Stimulated activated CD8-positive, alpha-beta memory T cell treated with anti-CD3 and anti-CD28 coated beads, Interleukin-7, amount 100 ng/mL, for 1 hour (primary cell): ENCODE data around the gene CCDC57.

ENCODE experiments used
- DNase-seq, 2 donors: peaks; one replicate each; pipeline ENCODE4 v3.0.0-alpha.2; 2020; ENCODE audit warnings: low read depth in 2 of 2

The CCDC57 gene

DNA sequence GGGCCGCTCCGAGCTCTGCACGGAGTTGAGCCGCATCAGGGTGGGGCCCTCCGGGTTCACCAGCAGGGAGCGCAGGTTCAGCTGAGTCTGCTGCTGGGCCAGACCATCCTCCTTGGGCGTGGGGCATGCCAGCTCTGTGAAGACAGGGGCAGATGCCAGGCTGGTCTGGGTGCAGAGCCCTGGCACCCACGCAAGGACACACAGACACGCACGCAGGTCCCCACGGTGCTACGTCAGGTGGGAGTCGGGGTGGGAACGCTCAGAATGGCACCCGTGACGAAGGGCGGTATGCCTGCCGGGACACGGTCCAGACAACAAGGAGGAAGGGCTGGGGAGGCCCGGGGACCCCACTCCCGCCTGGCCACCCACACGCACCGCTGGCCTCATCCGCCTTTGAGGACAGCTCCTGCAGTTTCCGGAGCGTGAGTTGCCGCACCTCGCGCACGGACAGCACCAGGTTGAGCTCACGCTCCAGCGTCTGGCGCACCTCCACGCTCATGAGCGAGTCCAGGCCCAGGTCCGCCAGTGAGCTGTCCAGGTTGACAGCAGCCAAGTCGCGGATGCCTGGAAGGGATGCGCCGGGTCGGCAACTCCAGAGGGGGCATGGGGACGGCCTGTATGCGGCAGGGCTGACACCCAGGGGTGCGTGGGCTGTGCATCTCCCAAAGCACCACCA, 131.7 kb downstream of the CCDC57 start:
- no peak for DNase-seq

DNA sequence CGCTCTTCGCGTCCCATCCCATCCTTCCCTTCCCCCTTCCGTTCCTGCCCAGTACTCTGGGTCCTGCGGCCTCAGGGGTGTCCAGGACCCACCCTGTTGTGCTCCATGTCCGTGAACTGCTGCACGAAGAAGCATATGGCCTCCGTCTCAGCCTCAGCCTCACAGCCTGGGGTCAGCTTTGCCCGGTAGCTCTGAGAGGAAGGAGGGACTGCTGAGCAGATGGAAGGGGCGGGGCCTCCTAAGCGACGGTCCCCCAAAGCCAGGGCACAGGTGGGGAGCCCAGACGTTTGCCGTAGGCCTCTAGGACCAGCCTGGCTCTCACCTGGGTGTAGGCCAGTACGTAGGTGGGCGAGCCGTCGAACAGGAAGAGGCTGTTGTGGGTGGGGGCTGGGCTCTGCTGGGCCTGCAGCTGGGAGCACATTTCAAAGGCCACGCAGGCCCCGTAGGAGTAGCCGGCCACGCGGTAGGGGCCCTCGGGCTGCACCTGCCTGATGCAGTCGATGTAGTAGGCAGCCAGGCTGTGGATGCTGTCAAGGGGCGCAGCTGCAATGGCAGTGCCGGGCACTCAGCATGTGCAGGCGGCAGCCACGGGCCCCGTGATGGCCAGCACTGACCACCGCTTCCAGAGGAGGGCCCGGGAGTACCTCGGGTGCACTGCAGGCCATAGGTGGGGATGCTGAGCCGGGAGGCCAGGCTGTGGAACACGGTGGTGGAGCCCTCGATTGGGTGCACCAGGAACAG, 132.4 kb downstream of the CCDC57 start:
- no peak for DNase-seq

DNA sequence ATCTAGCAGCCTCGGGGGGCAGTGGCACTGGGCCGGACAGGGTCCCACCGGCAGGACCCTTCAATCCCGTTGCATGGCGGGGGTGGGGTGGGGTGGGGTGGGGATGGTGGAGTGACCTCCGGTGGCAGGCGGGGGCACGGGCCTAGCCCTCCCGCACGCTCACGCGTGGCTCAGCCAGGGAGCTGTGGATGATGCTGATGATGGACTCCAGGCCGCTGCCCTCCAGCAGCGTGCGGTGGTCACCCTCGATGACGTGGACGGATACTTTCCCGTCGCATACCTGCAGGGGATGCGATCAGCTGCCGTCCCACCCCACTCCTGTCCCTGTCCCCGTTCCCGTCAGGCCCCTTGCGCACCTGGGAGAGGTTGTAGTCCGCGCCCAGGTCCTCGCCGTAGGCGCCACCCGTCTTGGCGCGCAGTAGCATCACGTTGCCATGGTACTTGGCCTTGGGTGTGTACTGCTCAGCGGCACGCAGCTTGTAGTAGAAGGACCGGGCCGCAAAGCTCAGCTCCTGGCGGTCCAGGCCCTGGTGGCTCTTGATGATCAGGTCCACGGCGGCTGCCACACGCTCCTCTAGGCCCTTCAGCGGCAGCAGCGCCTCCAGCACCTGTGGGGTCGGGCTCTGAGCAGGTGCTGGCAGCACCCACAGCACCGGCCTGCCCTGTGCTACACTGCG, 133.5 kb downstream of the CCDC57 start:
- no peak for DNase-seq

DNA sequence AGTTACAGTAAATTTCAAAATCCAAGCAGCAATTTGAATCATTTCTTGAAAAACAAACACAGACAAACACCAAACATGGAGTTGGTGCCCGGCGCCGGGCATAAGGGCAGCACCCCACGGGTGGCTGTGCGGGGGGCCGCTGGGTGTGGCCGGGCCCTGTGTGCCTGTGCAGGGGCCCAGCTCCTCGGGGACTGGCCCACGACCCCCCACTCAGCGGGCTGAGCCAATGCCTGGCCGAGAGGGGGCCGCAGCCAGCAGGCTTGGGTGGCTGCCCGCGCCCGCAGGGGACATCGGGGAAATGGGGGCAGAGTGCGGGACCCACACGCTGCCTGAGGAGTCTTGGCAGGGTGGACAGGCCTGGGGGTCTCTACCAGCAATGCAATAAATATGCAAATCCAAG, 134.2 kb downstream of the CCDC57 start:
- DNase-seq = no peak

DNA sequence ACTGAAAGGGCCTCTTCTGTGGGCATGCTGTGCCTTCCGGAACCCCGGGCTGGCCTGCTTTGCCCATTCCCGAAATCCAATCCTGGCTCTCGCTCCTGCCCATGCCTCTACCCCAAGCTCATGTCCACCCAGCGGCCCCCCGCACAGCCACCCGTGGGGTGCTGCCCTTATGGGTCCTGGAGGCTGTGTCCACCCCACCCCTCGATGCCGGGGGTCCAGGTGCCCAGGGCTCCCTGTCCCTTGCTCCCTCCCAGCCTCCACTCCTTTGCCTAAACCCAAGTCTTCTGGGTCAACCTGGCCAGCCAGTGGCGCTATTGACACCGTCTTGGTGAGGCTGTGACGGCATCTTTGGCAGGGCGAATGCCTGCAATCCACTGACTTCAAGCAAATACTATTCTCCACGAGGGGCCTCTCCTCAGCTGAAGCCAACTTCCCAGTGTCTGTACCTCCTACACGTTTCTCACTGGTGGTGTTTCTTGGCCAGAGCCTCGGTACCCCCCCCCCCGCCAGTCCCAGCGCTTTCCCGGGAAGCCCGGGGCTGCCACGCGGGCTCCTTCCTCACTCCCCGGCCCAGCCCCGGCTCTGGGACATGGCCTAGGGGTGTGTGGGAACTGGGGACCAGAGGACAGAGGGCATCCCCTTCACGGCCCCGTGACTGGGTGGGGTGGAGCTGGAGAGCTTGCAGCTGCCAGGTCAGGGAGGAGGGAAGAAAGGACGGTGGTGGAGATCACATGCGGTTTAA, 134.9 kb downstream of the CCDC57 start:
- DNase-seq = no peak

DNA sequence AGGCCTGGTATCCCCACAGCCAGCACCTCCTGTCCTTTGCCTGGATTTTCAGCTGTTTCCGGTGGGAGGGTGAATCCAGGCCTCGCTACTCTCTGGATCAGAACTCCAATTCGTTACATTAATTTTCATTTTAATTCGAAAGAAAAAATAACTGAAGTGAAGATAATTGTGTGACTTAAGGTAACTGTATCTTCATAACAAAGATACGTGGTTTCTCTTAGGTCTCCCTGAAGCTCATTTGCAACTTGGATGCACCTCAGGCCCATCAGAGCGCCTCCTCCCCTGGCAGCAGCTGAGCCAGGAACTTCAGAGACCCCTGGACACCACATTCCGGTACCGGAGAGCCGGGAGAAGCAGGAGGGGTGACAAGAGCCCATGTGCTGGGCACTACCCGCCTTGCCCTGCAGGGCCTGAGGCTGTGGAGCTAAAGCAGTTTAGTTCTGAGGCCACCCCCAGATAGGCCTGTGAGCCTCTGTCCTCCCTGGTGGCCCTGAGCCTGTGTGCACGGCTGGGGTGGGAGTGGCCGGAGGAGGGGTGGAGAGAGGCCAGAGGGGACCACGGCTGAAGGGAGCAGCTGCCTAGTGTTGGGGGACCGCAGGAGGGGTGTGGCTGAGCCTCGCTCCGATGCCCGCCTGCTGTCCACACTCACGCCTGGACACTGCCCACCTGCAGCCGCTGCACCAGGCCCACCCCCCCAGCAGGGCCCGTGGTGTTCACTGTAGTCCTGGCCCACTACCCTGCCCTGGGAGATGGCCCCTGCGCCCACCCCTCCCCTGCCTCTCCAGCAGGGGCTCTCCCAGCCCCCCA, 135.7 kb downstream of the CCDC57 start:
- DNase-seq = no peak

DNA sequence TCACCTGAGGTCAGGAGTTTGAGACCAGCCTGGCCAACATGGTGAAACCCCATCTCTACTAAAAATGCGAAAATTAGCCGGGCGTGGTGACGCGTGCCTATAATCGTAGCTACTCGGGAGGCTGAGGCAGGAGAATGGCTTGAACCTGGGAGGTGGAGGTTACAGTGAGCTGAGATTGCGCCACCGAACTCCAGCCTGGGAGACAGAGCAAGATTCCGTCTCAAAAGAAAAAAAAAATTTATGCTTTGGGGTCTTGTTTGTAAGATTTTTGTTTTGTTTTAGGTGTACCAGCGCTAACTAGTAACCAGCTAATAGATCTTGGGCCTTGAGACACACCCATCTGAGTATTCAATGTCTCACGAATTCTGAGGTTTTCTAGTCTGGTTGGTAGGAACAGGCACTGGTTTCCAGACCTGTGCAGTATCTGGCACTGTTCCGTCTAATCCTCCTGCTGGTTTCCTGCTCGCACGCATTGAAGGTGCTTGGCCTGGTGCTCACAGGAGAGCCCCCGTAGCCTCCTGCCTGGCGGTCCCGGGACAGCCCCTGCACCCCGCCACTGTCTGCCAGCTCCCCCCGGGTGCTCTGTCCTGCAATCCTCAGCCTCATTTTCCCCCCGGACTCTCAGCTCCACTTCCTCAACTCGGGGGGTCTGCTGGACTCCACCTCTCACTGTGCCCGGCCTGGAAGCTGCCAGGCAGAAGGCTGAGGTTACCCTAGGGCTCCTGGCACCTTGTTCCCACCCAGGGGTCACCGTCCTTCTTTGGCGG, 136.4 kb downstream of the CCDC57 start:
- no peak for DNase-seq

DNA sequence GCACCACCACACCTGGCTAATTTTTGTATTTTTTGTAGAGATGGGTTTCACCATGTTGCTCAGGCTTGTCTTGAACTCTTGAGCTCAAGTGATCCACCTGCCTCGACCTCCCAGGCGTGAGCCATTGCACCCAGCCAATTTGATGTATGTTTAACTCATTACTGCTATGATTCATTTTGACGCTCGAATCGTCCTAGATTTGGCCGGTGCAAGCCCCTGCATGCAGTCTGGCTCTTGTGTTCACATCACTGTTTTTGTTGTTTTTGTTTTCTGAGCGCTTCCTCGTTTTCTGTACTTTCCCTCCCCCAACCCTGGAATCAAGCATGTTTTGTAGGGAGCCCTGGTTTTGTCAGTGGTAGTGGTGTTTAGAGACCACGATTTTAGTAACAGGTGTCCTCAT, 139.2 kb downstream of the CCDC57 start:
- DNase-seq = no peak

DNA sequence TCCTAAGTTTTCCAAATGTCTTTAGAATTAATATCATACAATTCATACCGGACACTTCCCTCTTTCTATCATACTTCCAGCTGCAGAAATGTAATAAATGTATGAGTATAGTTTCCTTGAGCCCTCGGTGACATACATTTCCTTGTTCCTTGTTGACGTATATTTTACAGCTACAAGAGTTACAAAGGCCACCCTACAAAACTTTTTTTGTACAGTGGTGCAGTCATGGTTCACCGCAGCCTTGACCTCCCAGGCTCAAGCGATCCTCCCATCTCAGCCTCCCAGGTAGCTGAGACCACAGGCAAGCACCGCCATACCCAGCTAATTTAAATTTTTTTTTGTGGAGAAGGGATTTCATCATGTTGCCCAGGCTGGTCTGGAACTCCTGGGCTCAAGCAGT, 139.8 kb downstream of the CCDC57 start:
- DNase-seq = no peak

DNA sequence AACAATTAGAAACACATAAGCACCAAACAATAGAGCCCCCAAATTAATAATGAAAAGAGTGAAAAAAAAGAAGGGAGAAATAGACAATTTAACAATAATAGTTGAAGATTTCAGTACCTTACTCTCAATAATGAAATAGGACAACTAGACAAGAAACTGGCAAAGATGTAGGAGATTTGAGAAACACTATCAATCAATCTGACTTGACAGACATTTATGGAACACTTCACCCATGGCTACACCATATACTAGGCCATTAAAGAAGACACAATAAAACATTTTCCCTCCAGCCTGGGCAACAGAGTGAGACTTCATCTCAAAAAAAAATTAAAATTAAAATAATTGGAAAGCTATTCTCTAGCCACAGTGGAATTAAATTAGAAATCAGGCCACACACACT, 142.0 kb downstream of the CCDC57 start:
- DNase-seq = no peak

DNA sequence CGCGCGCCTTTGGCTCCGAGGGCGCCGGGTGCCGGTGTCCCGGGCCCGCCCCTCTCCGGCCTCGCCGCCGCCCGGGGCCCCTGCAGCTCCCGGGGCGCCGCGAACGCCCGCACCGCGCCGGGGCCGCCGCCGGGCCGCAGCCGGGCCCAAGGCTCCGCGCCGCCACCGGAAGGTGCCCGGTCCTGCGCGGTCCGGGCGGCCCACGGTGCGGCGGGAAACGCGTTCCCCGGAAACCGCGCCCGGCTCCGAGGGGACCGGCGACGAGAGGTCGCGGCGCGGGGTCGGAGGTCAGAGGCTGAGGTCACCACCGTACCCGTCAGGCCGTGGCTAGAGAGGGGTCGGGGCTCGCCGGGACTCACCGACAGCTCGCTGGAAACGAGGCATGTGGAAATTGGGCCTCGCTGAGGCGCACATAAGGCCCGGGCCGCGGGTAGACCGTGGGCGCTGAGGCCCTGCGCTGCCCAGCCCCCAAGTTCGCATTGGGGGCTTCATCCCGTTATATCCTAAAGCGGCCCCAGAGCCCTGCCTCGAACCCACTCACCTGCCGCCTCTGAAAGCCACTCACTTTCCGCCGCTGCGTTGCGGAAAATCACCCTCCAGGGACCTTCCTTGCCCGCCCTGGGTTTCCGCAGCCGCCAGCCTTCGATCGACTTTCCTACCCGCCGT, 146.9 kb downstream of the CCDC57 start, which contains the start of gene DUS1L:
DUS1L (minus strand) TSS at position 167 of the 666 bp plus-strand sequence. CDS start 745 bp downstream, outside the sequence.
- DNase-seq = peak; percentile 38 to 39

DNA sequence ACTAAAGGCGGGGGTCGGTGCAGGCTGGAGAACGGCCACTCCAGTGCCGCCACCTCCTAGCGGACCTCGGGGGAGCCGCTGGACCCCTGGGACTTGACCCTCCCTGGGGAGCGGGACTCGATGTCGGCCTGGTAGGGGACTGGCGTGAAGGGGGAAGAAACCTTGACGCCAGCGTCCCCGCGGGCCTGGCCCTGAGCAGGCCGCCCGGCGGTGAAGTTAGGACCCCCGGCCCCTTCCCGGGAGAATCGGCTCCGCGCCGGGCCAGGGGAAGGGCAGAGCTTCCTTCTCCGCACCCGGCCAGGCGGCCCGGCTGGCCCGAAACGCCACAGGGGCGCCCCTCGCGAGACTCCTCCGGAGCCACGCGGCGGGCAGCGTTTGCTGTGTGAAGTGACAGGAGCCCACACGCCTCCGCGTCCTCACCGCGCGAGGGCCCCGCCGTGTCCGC, 147.4 kb downstream of the CCDC57 start:
- no peak for DNase-seq

DNA sequence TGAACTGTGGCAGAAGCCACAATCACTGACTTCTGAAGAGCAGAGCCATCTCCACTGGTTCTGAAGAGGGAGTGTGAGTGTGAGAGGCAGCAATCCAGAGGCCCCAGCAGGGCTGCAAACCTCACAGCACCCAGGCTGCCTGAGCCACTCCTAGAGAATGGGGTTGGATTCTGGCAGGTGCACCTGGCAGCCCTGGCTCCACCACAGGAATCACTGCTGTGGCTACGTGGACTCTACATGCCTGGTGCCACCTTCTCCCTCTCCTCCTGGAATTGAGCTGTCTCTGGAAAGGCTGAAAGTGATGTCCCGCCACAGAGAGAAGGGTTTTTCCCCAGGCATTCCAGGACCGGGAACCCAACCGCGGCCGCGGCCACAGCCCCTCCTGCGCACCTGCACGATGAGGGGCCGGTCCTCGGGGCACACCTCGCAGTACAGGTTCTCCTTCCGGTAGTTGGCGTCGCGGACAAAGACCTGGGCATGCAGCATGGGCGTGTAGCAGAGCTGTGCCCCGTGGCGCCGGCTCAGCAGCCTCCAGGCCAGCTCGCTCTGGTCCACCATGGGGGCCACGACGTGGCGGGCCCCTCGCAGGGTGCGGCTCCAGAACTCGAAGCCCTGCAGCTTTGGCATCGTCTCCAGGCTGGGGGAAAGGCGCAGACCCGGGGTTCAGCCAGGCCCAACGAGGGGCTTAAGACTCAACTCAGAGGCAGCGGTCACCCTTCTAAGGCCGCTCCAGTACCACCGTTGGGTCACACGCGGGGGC, 148.0 kb downstream of the CCDC57 start:
- no peak for DNase-seq

DNA sequence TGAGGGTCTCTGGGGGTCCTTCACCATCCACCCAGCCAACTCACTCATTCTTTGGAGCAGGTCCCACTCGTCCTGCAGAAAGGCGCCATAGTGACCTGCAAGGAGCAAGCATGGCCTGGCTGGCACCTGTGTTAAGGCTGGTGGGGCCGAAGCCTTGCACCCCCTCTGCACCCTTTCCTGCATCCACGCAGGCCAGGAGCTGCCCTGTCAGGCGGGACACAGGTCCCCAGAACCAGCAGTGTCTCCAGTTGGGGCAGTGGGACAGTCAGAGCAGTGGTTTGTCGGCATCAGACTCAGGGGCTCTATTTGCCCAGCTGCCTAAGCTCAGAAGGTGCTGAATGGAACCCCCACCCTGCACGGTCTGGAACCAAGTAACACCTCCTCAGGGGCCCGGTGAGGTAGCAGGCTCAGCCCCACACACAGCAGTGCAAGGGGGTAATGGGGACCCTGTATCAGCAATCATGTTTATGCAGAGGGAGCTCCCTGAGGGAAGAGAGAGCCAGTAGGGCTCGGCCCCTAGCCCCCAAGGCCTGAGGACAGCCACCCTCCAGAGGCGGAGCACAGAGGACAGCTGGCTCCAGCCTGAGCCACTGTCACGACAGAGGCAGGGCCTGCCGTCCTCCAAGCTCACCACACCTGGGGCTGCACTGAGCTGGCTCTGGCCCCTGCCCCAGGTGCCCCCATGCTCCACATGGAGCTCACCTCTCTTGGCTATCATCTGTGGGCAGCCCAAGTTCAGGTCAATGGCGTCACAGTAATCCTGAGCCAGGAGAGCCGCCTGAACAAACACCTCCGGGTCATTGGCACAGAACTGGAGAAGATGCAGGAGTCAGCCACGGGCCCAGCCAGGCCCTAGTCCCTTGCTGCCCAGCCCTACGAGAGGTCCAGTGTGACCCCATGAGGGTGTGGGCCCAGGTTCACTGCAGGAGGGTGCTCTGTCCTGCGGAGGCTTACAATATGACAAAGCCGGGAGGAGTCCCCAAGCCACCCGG, 148.9 kb downstream of the CCDC57 start:
- DNase-seq = no peak

DNA sequence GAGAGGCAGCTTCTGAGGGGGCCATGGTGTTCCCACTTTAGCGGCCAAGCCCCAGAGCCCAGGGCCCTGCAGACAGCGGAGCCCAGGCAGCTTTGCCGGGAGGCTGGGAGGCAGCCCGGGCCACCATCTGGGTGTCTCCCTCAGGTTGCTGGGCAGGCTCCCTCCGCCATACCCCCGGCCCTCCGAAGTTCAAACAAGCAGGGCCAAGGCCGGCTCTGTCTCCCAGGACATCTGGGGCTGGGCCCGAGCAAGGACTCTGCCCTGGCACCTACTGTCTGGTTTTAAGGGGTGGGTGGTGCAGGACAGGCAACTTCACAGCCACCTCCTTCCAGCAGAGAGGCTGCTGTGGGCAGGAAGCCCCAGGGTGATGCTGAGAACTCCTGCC, 149.7 kb downstream of the CCDC57 start:
- DNase-seq = no peak

DNA sequence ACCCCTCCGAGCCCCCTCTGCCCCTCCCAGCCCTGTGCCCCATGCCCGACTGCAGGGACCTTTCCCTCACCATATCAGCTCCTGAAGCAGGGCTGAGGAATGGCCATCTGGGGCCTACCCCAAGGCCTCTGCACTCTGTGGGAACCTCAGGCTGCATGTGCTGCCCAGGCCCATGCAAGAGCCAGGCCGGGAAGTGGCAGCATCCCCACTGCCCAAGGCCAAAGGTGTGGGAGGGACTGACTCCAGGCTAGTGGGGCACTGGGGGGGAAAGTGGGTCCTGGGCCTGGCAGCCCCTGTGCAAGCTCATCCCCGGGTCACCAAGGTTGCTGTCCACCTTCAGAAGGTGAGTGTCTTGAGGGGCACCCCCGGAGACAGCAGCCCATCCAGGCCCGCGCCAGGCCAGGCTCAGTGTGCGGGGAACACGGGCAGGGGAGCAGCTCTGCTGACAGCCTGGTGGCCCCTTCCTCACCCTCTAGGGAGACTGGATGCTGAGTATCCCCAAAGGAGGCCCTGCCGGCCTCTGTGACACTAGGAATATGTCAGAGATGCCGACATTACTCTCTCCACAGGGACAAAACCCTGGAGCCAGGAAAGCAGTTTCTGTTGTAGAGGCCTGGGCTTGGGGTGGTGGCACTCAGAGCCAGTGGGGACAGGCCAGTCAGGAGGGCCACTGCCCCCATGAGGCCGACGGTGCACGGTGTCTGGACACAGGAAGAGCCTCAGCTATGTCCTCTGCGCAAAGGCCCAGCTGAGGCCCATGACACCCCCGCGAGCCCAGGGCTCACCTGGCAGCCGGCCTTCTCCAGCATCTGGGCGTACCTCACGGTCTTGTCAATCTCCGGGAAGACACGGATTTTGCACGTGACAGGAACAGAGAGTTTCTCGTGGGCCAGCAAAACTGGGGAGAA, 150.3 kb downstream of the CCDC57 start:
- no peak for DNase-seq
